NCI-H1930 (cell line): ENCODE results near the gene SPECC1.
"Not testable (repeated sequence)": the region's sequence is repeated elsewhere in the genome, so short reads cannot be mapped to it uniquely, and the experiment has no call there.

Experiments
- DNase-seq, 2 experiments: peaks; one replicate each; lab custom pipeline; 2025; lab: John Stamatoyannopoulos, UW

Gene SPECC1

GRCh38 chr17:20207262-20207985 is 198.3 kb downstream of the SPECC1 start:
- no peak for DNase-seq

- no peak for DNase-seq
Observed at GRCh38 chr17:20208717-20209116, 199.6 kb downstream of the SPECC1 start.

- no peak for DNase-seq
Observed at GRCh38 chr17:20210180-20210579, 201.0 kb downstream of the SPECC1 start.

DNA sequence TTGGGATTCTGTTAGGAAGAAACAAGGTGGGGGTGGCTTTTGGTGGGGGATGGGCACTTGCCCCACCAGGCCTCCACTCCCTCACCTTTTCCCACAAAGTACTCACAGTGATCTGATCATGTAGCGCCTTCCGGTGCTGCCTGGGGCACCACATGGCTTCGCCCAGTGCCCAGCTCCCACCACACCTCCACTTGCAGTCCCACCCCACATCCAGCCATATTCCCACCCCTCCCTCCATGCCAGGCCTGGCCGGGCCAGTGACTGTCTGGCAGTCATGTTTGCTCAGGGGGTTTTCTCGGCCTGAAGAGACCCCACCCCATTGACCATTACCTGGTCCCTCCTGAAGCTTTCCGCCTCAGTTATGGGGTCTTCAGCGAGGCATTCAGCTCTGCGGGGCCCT is 201.5 kb downstream of the SPECC1 start:
- DNase-seq: no peak

- DNase-seq: no peak
Observed at GRCh38 chr17:20211246-20211645, 202.1 kb downstream of the SPECC1 start.

DNA sequence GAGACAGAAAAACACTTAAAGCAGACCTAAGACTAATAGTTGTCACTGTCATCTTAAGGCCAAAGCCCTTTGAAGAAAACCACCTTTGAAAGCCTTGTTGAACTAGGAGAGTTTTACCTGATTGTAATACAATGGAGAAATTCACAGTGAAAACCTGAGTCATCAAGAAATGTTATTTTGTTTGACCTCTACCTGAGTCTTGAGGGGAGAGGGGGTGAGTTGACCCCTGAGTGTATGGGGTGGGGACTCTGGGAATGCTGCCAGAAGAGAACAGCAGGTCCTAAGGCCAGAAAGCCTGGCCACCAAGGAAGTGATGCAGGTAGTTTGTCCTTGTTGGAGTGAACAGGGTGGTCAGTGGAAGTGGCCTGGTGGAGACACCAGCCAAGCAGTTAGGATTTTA is 204.3 kb downstream of the SPECC1 start:
- no peak for DNase-seq

DNA sequence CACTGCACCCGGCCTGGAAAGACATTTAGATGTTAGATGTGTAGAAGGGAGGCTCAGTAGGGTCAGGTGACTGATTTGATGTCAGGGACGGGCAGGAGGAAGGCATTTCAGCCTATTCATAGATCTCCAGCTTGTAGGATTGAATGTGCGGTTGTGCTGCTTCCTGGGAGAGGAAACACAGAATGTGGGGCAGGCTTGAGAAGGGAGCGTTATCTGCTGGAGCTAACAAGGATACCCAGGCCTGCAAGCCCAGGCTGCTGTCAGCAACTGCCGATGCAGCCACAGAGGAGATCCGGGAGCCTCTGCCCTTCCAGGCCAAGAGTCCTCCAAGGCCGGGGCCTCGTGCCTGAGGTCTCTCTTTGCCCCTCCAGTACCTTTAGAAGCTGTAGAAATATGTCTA is 205.6 kb downstream of the SPECC1 start:
- no peak for DNase-seq

DNA sequence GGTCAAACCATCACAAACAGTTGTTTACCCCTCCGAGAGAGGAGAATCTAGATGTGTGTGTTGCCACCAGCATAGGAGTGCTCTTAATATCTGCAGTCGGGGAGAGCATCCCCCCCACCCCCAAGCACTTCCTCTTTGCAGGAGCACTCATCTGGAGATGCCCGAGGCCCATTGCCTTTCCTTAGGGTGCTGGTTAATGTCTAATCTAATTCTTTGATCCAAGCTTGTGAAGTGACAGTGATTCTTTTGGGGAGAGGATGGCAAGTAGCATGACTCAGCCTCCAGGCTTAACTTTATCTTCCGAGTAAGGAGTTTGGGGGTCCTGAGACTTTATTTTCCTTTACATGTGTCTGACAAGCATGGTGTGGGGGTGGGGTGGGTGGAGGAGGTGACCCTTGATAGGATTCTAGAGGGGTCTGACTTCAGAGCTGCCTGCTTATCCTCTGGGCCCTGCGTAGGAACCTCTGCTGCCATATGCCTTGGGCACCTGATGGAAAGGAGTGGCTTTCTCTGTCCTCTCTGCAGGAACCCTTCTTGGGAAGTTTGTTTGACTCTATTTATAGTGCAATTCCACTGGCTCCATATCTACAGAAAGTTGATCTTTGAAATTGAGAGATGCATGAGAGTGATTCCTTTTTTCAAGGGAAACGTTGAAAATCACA is 207.1 kb downstream of the SPECC1 start:
- DNase-seq: no peak

DNA sequence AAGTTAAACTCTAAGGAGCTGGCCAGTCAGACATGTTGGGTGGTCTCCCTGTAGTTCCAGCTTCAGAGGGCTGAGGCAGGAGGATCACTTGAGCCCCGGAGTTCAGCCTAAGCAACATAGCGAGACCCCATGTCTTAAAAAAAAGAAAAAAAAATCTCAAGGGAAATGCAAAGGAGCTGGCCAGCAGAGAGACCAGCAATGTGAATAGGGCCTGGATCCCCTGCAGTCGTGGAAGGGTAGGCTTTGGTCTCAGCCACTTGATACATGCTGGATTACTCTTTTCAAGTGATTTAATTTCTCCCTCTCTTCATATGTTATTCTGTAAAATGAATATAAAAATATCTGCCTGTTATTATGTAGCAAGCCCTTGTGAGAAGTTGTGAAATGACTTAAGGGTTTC is 207.7 kb downstream of the SPECC1 start:
- no peak for DNase-seq

DNA sequence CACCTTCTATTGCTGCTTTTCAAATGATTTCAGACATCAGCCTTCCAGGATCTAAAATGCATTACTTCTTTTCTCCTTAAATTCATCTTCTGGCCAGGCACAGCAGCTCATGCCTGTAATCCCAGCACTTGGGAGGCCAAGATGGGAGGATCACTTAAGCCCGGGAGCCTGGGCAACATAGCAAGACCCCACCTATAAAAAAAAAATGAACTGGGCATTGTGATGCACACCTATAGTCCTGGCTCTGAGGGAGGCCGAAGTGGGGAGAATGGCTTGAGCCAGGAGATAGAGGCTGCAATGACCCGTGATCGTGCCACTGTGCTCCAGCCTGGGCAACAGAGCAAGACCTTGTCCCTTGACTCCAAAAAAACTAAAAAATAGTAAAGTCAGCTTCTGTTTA is 208.5 kb downstream of the SPECC1 start:
- no peak for DNase-seq

DNA sequence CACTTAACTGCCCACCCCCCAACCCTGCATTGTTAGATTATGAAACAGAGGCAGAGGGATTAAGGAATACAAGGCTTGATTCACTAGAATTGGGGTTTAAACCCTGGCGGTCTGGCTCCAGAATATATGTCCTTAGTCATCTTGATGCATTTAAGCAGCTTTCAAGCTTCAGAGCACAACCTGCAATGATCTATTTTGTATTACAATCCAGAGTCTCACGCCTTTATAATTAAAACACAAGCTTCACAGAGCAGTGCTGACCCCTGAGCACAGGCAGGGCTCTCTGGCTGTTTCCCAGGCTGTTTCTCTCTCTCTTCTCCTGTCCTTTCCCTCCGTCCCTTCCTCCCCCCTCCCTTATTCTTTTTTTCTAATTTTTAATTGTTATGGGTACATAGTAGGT is 209.1 kb downstream of the SPECC1 start:
- no peak for DNase-seq

- no peak for DNase-seq
Observed at GRCh38 chr17:20223808-20224328, 214.7 kb downstream of the SPECC1 start.

DNA sequence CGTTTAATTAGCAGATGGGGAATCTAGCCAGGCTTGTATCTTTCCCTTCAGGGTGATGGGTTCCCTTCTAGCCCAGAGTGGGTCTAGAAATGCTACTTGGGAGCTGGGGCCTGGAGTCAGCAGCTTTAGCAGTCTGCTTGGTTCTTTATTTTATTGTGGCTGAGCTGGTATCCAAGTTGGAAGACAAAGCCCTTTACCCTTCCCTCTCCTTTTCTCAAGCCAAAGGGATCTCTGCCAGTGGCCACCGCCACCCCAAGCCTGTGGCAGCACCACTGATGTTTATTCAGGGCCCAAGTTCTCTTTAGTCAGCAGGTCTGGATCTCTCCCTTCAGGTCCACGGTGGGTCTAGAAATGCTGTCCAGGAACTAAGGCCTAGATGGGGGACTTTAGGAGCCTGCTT is 215.2 kb downstream of the SPECC1 start:
- no peak for DNase-seq

GRCh38 chr17:20225162-20226115 is 216.3 kb downstream of the SPECC1 start:
- no peak for DNase-seq

DNA sequence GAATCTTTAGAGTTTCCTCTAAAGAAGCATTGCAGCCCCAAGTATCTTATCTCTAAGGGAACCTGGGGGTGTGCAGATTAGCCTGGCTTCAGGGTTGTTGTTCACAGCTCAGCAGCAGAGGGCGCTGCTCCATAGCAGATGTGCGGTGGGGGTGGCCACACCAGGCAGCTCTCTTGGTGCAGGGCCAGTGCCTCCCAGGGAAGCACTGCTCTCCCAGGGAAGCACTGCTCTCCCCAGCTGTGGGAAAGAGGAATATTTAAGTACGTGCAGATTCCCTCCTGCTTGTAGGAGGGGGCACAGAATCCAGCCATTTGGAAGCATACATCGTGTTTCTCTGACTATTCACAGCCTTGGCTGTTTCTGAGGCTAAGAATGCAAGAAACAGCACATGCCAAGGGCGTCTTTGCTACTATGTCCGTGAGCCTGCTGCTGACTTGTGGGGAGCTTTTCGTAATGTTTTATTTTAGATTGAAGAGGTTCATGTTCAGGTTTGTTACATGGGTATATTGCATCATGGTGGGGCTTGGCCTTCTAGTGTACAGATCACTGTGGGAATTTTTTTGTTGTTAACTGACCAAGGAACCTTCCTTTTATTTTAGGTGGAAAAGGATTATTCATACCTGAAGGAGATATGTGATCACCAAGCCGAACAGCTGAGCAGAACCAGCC is 217.8 kb downstream of the SPECC1 start:
- peak; percentile 21 to 71 for DNase-seq

DNA sequence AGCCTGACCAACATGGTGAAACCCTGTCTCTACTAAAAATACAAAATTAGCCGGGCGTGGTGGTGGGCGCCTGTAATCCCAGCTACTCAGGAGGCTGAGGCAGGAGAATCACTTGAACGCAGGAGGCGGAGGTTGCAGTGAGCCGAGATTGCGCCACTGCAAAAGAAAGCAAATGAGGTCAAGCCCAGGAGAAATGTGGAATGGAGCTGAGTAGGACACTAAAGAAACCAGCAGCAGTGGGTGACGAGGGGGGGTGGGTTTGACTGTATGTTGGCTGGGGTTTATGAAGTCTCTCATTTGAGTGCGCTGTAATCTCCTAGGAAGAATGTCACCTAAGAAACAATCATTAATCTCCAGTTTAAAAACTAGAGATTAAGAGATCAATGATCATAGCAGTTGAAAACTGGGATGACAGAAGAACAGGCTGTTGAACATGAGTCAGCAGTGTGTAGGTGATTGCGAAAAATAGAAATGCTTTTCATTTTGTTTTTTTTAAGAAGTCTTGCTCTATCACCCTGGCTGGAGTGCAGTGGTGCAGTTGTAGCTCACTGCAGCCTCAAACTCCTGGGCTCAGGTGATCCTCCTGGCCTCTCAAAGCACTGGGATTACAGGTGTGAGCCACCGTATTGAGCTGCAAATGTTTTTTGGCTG is 218.7 kb downstream of the SPECC1 start:
- DNase-seq: not testable (repeated sequence)

DNA sequence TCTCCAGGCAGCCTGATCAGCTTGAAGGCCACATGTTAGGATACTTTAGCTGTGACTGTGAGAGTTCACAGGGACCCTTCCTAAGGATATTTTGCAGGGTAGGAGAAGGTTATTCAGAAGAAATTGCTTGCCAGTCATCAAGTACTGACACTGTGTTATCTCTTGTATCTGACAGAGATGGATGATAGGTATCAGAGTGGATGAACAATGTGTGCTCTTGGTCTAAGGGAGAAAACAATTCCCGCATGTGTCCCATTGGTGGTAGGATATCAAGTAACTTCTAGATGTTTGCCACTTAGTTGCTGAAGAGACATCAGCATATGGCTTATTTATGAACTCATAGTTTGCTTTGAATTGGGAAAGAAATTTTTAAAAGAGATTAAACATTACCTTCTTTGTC is 219.3 kb downstream of the SPECC1 start:
- no peak for DNase-seq

DNA sequence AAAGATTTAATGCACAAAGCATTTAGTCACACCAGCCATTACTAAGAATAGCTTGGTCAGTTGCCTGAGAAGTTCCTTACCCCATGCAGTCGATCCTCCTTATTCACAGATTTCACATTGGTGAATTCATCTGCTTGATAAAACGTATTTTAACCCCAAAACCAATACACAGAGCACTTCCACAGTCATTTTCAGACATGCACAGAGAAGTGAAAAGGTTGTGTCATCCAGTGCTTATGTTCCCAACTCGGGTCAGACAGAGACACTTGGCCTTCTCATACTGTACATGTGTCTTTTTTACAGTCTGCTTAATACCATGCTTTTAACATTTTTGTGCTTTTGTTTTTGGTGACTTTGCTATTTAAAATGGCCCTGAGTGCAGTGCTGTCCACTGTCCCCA is 219.7 kb downstream of the SPECC1 start:
- no peak for DNase-seq

DNA sequence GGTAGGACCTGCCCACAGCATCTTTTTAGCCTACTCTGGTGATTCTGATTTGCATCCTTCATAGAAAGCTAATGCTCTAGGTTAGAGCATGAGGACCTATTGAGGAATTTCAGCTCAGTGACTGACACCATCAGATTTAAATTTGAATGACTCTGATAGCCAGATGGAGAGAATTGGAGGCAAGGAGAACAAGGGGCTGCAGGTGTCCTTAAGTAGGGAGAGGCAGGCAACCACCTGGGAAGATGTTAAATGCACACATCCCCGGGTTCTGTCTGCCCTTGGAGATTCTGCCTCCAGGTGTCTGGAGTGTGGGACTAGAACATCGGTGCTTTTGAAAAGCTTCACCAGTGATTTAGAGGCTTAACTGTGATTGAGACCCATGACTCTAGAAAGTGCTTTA is 221.8 kb downstream of the SPECC1 start:
- DNase-seq: no peak

GRCh38 chr17:20232611-20233010 is 223.5 kb downstream of the SPECC1 start:
- no peak for DNase-seq

- no peak for DNase-seq
Observed at GRCh38 chr17:20234276-20234675, 225.1 kb downstream of the SPECC1 start.
